ENCODE measurements around the gene CDH8.
"Not testable (repeated sequence)": the region's sequence is repeated elsewhere in the genome, so short reads cannot be mapped to it uniquely, and the experiment has no call there.

The CDH8 gene

DNA sequence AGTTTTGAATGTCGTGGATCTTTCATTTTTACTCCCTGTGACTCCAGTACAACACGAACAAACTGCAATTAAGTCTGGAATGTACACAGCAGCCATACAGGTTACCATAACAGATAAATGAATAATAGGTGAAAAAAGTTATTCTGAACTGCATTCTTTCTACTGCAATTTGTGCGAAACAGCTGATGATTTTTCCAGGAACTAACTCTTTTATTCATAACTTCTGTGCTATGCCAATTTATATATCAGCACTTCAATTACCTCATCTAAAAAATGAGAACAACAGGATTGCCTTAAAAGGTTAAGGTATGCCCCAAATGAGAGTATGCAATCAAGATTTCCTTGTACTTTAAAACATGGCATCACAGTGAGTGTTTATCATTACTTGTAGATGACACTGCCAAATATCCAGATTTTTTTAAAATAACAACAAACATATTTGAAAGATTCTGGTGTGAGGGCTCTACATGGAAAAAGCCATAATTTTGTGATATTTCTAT lies 238.9 kb downstream of the CDH8 start:
- in situ Hi-C loops (cut with MboI; ENCODE audit: low sequenced_read_pairs): no loop called here

GRCh38 chr16:61792194-61792909 lies 243.9 kb downstream of the CDH8 start:
- in situ Hi-C loops (cut with MboI; ENCODE audit: low sequenced_read_pairs): no loop called here

- in situ Hi-C loops (cut with MboI; ENCODE audit: low sequenced_read_pairs): no loop called here
Measured at GRCh38 chr16:61791464-61791863, 244.8 kb downstream of the CDH8 start.

GRCh38 chr16:61781855-61782254 lies 254.4 kb downstream of the CDH8 start:
- in situ Hi-C loops (cut with MboI; ENCODE audit: low sequenced_read_pairs): not testable (repeated sequence)

- in situ Hi-C loops (cut with MboI; ENCODE audit: low sequenced_read_pairs): no loop called here
Measured at GRCh38 chr16:61780161-61780560, 256.1 kb downstream of the CDH8 start.

- in situ Hi-C loops (cut with MboI; ENCODE audit: low sequenced_read_pairs): no loop called here
Measured at GRCh38 chr16:61770301-61770700, 265.9 kb downstream of the CDH8 start.

DNA sequence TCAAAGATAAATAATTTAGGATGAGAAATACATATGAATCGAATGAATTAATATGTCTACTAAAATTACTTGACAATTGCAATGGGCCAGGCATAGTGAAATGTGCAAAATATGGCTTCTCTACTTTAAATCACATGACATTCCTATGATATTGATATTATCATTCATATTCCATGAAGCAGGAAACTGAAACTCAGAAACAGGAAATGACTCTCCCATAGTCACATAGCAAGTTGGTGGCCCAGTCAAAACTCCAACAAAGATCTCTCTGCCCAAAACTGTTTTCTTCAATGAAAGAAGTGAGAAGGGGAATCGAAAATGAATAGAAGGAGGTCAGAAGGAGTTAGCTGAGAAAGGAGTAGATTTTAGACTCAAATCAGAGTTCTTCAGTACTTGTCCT lies 272.2 kb downstream of the CDH8 start:
- in situ Hi-C loops (cut with MboI; ENCODE audit: low sequenced_read_pairs): no loop called here

- in situ Hi-C loops (cut with MboI; ENCODE audit: low sequenced_read_pairs): no loop called here
Measured at GRCh38 chr16:61763013-61763412, 273.2 kb downstream of the CDH8 start.

- in situ Hi-C loops (cut with MboI; ENCODE audit: low sequenced_read_pairs): no loop called here
Measured at GRCh38 chr16:61730997-61731396, 305.2 kb downstream of the CDH8 start.

- in situ Hi-C loops (cut with MboI; ENCODE audit: low sequenced_read_pairs): no loop called here
Measured at GRCh38 chr16:61726701-61727100, 309.5 kb downstream of the CDH8 start.

- in situ Hi-C loops (cut with MboI; ENCODE audit: low sequenced_read_pairs): no loop called here
Measured at GRCh38 chr16:61726125-61726524, 310.1 kb downstream of the CDH8 start.

- in situ Hi-C loops (cut with MboI; ENCODE audit: low sequenced_read_pairs): no loop called here
Measured at GRCh38 chr16:61721544-61721943, 314.7 kb downstream of the CDH8 start.

DNA sequence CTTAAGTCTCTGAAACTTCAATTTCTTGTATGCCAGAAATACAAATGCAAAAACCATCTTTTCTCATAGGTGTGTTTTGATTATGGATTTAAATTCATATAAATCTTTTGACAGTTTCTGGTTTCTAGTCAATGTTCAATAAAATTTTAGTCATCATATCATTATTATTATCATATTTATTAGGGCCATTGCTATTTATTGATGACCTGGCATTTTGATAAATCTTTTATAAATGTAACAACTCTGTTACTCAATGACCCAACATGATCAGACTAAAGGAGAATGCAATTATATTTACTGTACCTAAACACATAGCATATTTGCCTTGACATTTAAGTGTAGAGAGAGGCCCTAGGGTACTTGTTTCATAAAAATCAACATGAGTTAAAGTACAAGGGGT lies 320.8 kb downstream of the CDH8 start:
- in situ Hi-C loops (cut with MboI; ENCODE audit: low sequenced_read_pairs): no loop called here

GRCh38 chr16:61713787-61714186 lies 322.5 kb downstream of the CDH8 start:
- in situ Hi-C loops (cut with MboI; ENCODE audit: low sequenced_read_pairs): no loop called here

- in situ Hi-C loops (cut with MboI; ENCODE audit: low sequenced_read_pairs): not testable (repeated sequence)
Measured at GRCh38 chr16:61699640-61700039, 336.6 kb downstream of the CDH8 start.

DNA sequence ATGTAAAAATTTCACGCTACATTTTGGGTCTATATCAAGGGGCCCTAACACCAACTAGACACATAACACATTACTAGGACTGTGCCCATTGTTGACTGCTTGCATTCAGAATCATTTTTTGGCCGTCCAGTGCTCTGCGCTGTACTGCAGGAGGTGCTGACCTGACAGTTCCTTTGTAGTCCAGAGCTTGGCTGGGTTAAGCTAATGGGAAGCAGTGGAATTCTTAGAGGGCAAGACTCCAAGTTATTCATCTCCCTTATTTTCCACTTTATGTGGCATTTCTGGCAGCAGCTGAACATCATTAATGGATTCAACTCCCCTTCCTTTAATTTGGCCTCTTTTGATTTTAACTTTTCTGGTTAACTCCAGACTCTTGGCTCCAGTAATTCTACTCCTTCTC lies 351.7 kb downstream of the CDH8 start:
- in situ Hi-C loops (cut with MboI; ENCODE audit: low sequenced_read_pairs): no loop called here

GRCh38 chr16:61681673-61682072 lies 354.6 kb downstream of the CDH8 start:
- in situ Hi-C loops (cut with MboI; ENCODE audit: low sequenced_read_pairs): no loop called here

- in situ Hi-C loops (cut with MboI; ENCODE audit: low sequenced_read_pairs): no loop called here
Measured at GRCh38 chr16:61681124-61681523, 355.1 kb downstream of the CDH8 start.

GRCh38 chr16:61678182-61678581 lies 358.1 kb downstream of the CDH8 start:
- in situ Hi-C loops (cut with MboI; ENCODE audit: low sequenced_read_pairs): no loop called here

DNA sequence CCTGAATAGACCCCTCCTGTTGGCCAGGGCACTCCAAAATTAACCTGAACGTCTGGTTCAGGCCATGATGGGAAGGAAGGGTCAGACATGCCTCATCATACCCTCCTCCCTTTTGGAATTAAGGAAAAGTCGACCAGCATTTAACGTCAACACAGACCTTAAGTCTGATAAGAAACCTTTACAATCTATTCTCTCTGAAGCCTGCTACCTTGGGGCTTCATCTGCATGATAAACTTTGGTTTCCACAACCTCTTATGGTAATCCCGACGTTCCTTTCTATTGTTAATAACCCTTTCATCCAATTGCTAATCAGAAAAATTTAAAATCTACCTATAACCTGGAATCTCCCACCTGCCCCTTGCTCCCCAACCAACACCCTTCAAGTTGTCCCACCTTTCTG lies 358.5 kb downstream of the CDH8 start:
- in situ Hi-C loops (cut with MboI; ENCODE audit: low sequenced_read_pairs): no loop called here

- in situ Hi-C loops (cut with MboI; ENCODE audit: low sequenced_read_pairs): no loop called here
Measured at GRCh38 chr16:61676740-61677139, 359.5 kb downstream of the CDH8 start.

- in situ Hi-C loops (cut with MboI; ENCODE audit: low sequenced_read_pairs): no loop called here
Measured at GRCh38 chr16:61671161-61671560, 365.1 kb downstream of the CDH8 start.

- in situ Hi-C loops (cut with MboI; ENCODE audit: low sequenced_read_pairs): no loop called here
Measured at GRCh38 chr16:61665512-61665911, 370.7 kb downstream of the CDH8 start.

Measured in HL-60/S4 treated with phorbol 12-myristate 13-acetate at 8.2 ng/mL for 4 days and 3 days (cell line).